ENCODE data around the gene DLAT. TPM values are rescaled to one million over a fixed set of nuclear protein-coding genes. Genes with fewer than 3 reads are reported as not detected.

Gene DLAT
- total and polyA plus RNA-seq, 2 experiments from 2014 or later, result 31.8 to 66.5 TPM

GRCh38 chr11:111981270-111981669 is 43.9 kb upstream of the DLAT start (continued):
- TF ChIP-seq ZNF462 (CRISPR knock-in tag; IDR thresholded peaks at IDR 0.05), result no peak
- TF ChIP-seq, protein P1, sequence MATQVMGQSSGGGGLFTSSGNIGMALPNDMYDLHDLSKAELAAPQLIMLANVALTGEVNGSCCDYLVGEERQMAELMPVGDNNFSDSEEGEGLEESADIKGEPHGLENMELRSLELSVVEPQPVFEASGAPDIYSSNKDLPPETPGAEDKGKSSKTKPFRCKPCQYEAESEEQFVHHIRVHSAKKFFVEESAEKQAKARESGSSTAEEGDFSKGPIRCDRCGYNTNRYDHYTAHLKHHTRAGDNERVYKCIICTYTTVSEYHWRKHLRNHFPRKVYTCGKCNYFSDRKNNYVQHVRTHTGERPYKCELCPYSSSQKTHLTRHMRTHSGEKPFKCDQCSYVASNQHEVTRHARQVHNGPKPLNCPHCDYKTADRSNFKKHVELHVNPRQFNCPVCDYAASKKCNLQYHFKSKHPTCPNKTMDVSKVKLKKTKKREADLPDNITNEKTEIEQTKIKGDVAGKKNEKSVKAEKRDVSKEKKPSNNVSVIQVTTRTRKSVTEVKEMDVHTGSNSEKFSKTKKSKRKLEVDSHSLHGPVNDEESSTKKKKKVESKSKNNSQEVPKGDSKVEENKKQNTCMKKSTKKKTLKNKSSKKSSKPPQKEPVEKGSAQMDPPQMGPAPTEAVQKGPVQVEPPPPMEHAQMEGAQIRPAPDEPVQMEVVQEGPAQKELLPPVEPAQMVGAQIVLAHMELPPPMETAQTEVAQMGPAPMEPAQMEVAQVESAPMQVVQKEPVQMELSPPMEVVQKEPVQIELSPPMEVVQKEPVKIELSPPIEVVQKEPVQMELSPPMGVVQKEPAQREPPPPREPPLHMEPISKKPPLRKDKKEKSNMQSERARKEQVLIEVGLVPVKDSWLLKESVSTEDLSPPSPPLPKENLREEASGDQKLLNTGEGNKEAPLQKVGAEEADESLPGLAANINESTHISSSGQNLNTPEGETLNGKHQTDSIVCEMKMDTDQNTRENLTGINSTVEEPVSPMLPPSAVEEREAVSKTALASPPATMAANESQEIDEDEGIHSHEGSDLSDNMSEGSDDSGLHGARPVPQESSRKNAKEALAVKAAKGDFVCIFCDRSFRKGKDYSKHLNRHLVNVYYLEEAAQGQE (IDR thresholded peaks at IDR 0.05; ENCODE audit: unreplicated experiment), result no peak
- TF ChIP-seq, protein P2, sequence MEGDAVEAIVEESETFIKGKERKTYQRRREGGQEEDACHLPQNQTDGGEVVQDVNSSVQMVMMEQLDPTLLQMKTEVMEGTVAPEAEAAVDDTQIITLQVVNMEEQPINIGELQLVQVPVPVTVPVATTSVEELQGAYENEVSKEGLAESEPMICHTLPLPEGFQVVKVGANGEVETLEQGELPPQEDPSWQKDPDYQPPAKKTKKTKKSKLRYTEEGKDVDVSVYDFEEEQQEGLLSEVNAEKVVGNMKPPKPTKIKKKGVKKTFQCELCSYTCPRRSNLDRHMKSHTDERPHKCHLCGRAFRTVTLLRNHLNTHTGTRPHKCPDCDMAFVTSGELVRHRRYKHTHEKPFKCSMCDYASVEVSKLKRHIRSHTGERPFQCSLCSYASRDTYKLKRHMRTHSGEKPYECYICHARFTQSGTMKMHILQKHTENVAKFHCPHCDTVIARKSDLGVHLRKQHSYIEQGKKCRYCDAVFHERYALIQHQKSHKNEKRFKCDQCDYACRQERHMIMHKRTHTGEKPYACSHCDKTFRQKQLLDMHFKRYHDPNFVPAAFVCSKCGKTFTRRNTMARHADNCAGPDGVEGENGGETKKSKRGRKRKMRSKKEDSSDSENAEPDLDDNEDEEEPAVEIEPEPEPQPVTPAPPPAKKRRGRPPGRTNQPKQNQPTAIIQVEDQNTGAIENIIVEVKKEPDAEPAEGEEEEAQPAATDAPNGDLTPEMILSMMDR (conservative IDR thresholded peaks at IDR 0.05; ENCODE audit: low read depth in 2 of 2), result no peak
- TF ChIP-seq EZH2 (IDR thresholded peaks at IDR 0.05; ENCODE audit: low read depth, unreplicated experiment), result no peak
- TF ChIP-seq NANOG (IDR thresholded peaks at IDR 0.05; ENCODE audit: borderline replicate concordance), result no peak
